Lung microvascular endothelial cell (primary cell): ENCODE results near the gene GRK3. TPM values are rescaled to one million over a fixed set of nuclear protein-coding genes. Genes with fewer than 3 reads are reported as not detected.

Source experiments
- DNase-seq, 2 donors: peaks; one replicate each; pipeline versions ENCODE4 v3.0.0 to v3.0.0-alpha.2; 2010; ENCODE audit warnings: low read depth in 2 of 2
- total RNA-seq: library from RNA; depleted of rRNA; stranded (reverse); fragments of >200 nt; gene quantifications from 2 replicates; pipeline ENCODE4 v1.2.1, GENCODE V29; 2014

Gene GRK3
- total RNA-seq, 1 donor from 2014 or later: 0.20 TPM

- no peak for DNase-seq
Observed at GRCh38 chr22:25735650-25736049, 171.2 kb downstream of the GRK3 start.

GRCh38 chr22:25736378-25737011 lies 172.0 kb downstream of the GRK3 start:
- DNase-seq: no peak

DNA sequence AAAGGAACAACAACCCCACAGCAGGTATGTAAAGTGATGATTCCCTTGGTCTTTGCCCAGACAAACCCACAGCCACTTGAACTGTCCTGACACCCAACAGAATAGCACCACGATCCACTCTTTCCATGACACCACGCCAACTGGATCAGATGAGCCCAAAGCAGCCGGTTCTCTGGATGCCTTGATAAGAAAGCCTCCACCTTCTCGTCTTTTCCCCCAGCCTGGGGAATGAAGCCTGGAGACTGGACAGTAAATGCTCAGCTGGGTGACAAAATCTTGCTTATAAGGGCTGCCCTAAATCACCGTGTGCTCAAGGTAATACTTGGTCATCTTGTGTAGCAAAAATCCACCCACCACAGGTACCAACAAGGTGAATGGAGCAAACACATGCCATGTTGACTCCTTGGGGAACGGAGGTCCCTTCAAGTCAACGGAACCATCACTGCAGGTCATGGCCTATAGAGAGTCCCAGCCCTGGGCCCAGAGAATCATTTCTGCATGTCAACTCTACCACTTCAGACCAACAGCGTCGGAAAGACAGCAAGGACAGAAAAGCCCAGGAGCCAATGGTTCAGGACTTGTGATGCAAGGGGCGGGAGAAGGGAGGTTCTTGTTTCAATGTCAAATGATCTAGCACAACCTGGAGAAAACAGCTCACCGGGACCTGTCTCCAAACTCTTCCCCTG lies 175.3 kb downstream of the GRK3 start:
- DNase-seq: no peak

GRCh38 chr22:25741692-25742626 lies 177.5 kb downstream of the GRK3 start, which contains the start of gene MYO18B:
TSS of gene MYO18B (plus strand) at chr22:25742188. CDS start at chr22:25761093, 18,905 bp downstream.
- DNase-seq: no peak

- no peak for DNase-seq
Observed at GRCh38 chr22:25742918-25743708, 178.6 kb downstream of the GRK3 start.

DNA sequence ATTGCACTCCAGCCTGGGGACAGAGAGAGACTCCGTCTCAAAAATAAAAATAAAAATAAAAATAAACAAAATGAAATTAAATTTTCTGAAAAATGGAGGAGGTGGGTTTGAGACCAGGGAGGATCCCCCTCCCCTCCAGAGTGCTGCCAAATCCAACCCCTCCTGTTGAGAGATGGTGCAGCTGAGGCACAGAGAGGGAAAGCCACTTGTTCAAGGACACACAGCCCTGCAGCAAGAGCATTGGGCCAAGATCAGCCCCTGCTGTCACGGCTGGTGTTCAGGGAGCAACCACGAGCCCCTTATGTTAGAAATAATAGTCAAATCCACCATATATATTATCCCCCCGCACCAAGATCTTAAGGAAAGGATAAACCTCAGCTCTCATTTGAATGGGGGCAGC lies 180.2 kb downstream of the GRK3 start:
- DNase-seq: no peak

DNA sequence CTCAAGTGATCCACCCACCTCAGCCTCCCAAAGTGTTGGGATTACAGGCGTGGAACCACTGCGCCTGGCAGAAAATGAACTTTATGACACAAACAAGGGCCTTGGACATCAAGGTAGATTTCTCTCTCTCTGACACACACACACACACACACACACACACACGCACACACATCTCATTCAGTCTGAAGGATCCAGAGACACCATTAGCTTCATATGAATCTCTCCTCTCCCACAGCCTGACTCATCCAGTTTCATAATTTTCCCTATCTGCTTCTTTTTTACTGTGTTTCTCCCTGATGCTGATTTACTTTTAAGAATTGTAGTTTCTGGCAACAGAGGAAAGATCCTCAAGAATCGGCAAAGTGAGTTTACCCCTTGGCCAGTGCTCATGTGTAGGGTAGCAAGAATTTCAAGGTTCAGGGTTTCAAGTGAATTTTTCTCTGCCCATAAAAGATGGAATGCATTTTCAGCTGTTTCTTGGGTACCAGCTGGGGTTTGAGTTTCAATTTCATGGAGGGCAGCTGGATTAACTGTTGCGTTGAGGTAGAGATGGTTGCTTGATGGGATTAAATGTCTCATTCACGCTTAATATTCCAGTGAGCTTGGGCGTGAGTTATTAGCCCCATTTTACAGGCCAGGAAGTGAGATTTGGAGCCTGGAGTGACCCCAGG lies 181.0 kb downstream of the GRK3 start:
- no peak for DNase-seq

DNA sequence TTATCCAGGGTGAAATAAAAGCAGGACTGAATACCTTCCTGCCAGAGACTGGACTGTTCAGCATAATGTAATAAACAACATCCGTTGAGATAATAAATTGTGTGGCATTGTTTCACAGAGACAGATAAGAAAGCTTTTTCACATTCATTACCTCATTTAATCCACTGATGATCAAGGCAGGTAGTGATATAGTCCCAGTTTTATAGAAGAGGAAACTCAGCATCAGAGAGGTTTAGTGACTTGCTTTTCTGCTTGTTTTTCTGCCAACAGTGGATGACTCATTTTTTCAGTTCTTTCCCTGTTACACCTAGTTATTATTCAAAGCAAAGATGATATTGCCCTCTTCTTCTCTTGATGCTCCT lies 181.5 kb downstream of the GRK3 start:
- peak; percentile 43 to 64 for DNase-seq

DNA sequence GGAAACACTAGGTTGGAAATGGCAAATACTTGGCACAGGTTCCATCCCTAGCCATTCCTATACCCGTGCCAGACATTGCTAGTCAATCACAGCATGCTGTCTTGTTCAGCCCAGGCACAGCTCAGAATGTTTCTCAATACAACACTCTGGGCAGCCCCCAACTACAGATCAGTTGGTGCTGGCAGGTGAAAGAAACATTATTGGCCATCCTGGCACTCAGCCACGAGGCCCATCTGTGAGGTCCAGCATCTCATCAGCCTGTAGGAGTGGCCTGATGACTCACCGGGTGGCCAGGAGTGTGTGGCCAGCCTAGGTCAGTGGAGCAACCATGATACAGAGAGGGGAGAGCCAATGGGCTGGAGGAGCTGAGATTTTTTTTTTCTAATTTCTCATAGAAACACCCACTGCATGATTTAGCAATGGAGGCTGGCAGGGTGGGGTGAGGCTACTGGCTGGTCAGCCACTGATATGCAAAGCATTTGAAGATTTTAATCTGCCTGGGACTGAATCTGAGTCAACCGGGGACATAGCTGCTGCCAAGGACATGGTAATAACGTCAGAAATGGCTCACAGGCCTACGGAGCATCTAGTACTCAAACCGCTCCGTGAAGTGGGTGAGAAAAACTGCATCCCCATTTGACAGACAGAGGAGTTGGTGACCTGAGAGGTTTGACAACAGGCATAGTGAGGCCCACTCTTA lies 182.9 kb downstream of the GRK3 start:
- peak; percentile 67 to 88 for DNase-seq

DNA sequence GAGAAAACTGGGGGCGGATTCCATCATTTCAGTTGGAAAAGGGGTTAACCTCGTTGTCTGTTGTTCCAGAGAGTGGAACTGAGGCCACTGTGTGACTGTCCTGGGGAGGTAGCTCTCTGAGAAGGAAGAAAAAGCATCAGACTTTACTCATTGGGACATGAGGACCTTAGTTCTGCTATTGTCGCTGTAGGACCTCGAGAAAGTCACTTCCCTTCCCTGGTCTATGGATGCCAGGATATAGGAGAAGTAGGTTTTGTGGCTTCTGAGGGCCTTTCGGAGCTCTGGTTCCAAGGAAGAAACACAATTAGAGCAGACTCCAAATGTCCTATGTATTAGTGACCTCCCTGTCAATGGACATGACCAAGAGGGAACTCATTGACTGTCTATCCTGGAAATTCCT lies 183.7 kb downstream of the GRK3 start:
- no peak for DNase-seq

GRCh38 chr22:25748704-25749103 lies 184.2 kb downstream of the GRK3 start:
- DNase-seq: no peak

DNA sequence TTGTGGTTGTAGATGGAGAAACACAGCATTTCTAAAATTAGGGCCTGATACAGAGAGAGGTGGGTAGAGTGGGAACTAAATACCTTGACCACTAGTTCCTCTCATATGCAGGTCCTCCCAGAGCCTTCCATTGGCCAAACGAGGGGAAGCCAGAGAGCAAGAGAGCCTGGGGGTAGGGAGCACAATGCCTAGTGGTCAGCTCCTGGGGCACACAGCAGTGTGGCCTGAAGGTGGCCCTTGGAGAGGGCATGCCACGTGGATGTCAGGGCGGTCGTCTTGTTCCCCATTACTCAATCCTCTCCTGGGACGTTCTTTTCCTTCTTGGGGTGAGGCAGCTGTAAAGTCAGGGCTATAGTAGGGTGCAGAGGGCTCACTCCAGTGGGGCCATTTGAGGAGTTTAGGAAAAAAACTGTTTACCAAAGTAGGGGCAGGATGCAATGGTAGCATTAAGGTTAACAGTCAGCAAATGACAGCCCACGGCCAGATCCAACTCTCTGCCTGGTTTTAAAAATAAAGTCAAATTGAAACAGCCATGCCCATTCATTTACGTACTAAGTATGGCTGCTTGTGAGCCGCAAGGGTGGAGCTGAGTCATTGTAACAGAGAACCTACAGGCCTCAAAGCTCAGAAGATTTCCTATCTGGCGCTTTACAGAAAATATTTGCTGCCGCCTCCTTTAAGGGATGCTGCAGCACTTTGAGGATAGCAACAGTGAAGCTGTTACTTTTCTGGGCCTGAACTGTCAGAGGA lies 185.1 kb downstream of the GRK3 start:
- DNase-seq: no peak

DNA sequence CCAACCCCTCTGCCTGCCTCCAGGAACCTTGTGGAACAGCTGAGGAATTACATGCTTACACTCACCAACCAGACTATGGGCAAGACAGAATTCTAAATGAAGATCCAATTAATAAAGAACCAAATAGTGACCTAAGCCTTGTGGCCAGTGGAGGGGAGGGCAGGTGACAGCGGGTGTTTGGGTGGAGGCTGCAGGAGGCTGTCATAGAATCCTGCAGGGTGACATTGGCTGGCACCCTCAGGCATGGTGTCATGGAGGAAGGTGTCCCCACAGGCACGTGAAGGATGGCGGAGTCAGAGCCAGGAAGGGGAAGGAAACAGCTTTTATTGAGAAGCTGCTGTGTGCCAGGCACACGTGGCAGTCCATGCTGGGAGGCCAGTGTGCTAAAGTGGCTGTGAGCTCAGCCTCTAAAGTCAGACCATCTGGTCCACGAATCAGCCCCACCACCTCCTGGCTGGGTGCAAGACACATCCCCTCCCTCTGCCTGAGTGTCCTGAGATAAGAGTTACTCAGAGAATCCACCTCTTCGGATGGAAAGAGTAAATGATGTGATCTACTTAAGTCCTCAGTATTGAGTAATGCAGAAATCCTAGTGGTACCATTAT lies 186.2 kb downstream of the GRK3 start:
- peak in 1 of 2 donors; percentile 16 for DNase-seq

- no peak for DNase-seq
Observed at GRCh38 chr22:25751174-25751581, 186.7 kb downstream of the GRK3 start.

GRCh38 chr22:25752615-25753214 lies 188.2 kb downstream of the GRK3 start:
- DNase-seq: no peak

DNA sequence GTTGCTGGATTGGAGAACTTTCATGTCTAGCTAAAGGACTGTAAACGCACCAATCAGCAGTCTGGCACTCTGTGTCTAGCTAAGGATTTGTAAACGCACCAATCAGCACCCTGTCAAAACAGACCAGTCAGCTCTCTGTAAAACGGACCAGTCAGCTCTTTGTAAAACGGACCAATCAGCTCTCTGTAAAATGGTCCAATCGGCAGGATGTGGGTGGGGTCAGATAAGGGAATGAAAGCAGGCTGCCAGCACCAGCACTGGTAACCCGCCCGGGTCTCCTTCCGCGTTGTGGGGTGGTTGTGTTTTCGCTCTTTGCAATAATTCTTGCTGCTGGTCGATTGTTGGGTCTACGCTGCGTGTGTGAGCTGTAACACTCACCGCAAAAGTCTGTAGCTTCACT lies 188.8 kb downstream of the GRK3 start:
- no peak for DNase-seq

DNA sequence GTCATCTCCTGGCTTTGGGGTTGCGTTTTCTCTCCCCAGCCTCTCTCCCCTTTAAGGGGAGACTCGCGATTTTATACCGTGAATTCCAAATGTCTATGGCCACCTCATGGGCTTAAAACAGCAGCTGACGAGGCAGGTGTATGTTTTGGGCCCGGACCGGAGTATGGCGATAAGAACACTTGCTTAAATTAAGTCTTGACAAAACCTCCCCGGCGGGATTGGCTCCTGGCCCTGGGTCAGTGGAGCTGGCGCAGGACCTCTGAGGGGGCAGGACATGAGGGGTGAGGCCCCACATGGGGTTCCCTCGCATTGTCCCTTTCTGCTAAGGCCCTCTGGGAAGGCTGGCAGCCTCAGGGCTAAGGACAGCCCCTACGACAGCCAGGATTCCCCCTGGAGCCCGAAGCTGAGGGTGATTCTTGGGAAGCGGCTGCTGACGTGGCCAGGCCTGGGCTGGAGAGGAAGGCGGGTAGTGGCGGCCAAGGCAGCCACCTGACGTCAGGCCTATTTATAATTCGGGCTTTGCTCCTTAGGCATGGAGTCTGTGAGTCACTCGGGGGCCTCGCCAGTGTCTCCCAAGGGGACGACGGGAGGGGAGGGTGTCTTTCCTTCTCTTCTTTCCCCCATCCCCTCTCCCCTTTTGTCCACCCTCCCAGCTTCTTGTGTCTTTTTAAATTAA lies 190.2 kb downstream of the GRK3 start:
- DNase-seq: peak; percentile 55 to 95

GRCh38 chr22:25757686-25758085 lies 193.2 kb downstream of the GRK3 start:
- DNase-seq: peak in 1 of 2 donors; percentile 31
